ENCODE data around the gene CACNA1H. TPM values are rescaled to one million over a fixed set of nuclear protein-coding genes. Genes with fewer than 3 reads are reported as not detected.

The CACNA1H gene
- total RNA-seq, 1 experiment from 2014 or later = 24.3 TPM

DNA sequence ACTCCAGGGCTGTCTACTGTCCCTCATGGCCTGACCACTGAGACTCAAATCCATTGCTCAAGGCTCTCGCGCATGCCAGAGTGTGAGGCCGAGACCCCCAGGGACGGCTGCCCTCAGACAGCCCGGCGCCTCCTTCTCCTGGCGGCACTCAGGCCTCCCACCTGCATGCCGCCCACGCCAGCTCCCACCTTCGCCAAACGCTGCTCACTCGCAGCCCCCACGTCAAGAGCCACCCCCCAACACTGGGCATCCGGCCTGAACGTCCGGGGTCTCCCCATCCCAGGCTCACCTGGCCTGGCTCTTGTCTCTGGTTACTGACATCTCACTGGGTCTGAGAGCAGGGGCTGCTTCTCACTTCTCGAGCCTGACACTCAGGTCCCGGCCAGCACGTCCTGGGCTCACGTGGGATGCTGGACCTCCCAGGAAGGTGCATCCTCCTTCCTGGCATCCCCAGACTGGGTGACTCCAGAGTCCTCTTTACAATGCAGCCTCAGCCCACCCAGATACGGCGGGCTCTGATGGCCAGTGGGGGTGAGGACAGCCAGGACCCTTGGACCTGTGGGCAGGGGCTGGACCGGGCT is 12.2 kb upstream of the CACNA1H start:
- DNase-seq (ENCODE audit: low read depth, low spot score) = no peak
- no peaks in the 10 kb centered on the region for H3K79me2 ChIP-seq (ENCODE audit: insufficient read depth, low read length)
- no peaks in the 10 kb centered on the region for H3K9me3 ChIP-seq (ENCODE audit: control insufficient read depth in 1 of 2, insufficient read depth in 1 of 2, low read depth in 1 of 2, low read length in 2 of 2)
- H3K4me2 ChIP-seq (ENCODE audit: low read length) = no peak overlapping the region
- no TSS peak for BruUV-seq (replicated peaks)
- H3K27me3 ChIP-seq (ENCODE audit: insufficient read depth, low read length) = no peaks in the 10 kb centered on the region
- peaks cover 0 to 5% of the 10 kb centered on the region in 2 experiments; a peak in 1 of 4 replicates for H3K4me1 ChIP-seq (ENCODE audit: control insufficient read depth in 1 of 2, insufficient read depth in 2 of 2, low read length in 2 of 2)
- ChIA-PET RAD21 (ENCODE audit: low non-redundant PET in 1 of 2, low total read pairs in 2 of 2, uncharacterized antibody in 2 of 2, unreplicated experiment in 2 of 2) (no interaction called here), CTCF (no interaction called here), POLR2A (no interaction called here)
- no peak overlapping the region for H3K4me3 ChIP-seq (replicated peaks in 1 of 2; ENCODE audit: low read depth in 1 of 2, low read length in 2 of 2)
- TF ChIP-seq EZH2phosphoT487 (IDR thresholded peaks at IDR 0.05; ENCODE audit: borderline replicate concordance) (no peak), RAD21 (IDR thresholded peaks at IDR 0.05; ENCODE audit: low read depth) (no peak), SRF (IDR thresholded peaks at IDR 0.05; ENCODE audit: low read depth) (no peak), FOSL1 (IDR thresholded peaks at IDR 0.05; ENCODE audit: low read depth) (no peak), SIN3A (IDR thresholded peaks at IDR 0.05; ENCODE audit: low read depth) (no peak), POLR2A (IDR thresholded peaks at IDR 0.05; ENCODE audit: borderline replicate concordance, extremely low read depth, insufficient read depth, insufficient read length) (no peak), CBX3 (IDR thresholded peaks at IDR 0.05; ENCODE audit: low read depth) (no peak), ELF1 (IDR thresholded peaks at IDR 0.05; ENCODE audit: borderline replicate concordance, low read depth) (no peak)
- TF ChIP-seq, protein P1, sequence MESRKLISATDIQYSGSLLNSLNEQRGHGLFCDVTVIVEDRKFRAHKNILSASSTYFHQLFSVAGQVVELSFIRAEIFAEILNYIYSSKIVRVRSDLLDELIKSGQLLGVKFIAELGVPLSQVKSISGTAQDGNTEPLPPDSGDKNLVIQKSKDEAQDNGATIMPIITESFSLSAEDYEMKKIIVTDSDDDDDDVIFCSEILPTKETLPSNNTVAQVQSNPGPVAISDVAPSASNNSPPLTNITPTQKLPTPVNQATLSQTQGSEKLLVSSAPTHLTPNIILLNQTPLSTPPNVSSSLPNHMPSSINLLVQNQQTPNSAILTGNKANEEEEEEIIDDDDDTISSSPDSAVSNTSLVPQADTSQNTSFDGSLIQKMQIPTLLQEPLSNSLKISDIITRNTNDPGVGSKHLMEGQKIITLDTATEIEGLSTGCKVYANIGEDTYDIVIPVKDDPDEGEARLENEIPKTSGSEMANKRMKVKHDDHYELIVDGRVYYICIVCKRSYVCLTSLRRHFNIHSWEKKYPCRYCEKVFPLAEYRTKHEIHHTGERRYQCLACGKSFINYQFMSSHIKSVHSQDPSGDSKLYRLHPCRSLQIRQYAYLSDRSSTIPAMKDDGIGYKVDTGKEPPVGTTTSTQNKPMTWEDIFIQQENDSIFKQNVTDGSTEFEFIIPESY (IDR thresholded peaks at IDR 0.05; ENCODE audit: extremely low read depth, insufficient replicate concordance, low read length) = no peak
- TF ChIP-seq, protein P2, sequence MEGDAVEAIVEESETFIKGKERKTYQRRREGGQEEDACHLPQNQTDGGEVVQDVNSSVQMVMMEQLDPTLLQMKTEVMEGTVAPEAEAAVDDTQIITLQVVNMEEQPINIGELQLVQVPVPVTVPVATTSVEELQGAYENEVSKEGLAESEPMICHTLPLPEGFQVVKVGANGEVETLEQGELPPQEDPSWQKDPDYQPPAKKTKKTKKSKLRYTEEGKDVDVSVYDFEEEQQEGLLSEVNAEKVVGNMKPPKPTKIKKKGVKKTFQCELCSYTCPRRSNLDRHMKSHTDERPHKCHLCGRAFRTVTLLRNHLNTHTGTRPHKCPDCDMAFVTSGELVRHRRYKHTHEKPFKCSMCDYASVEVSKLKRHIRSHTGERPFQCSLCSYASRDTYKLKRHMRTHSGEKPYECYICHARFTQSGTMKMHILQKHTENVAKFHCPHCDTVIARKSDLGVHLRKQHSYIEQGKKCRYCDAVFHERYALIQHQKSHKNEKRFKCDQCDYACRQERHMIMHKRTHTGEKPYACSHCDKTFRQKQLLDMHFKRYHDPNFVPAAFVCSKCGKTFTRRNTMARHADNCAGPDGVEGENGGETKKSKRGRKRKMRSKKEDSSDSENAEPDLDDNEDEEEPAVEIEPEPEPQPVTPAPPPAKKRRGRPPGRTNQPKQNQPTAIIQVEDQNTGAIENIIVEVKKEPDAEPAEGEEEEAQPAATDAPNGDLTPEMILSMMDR (IDR thresholded peaks at IDR 0.05 in 2 of 3, conservative IDR thresholded peaks at IDR 0.05 in 1 of 3; ENCODE audit: borderline replicate concordance in 1 of 3, insufficient read depth in 1 of 3, low read depth in 2 of 3, low read length in 2 of 3) = no peak
- H2AFZ ChIP-seq (ENCODE audit: low read depth, low read length, poor library complexity, severe bottlenecking) = no peak overlapping the region
- ATAC-seq = no peak
- H3K27ac ChIP-seq (ENCODE audit: low read depth, low read length) = no peak overlapping the region
- no peaks in the 10 kb centered on the region for H3K9me2 ChIP-seq (ENCODE audit: insufficient read depth)
- no peaks in the 10 kb centered on the region for H3K36me3 ChIP-seq (ENCODE audit: control insufficient read depth in 1 of 2, insufficient read depth in 2 of 2, low read length in 2 of 2)
- intact Hi-C loops (cut with micrococcal nuclease) = no loop called here
- no peaks in the 10 kb centered on the region for H4K20me1 ChIP-seq (ENCODE audit: insufficient read depth)
- H3K9ac ChIP-seq (ENCODE audit: low read length) = no peak overlapping the region
